Stomach (tissue), 4 donors: Measurements from ENCODE around the gene CRYBA1.

Experiments
- EP300 ChIP-seq: sonication (generic); formaldehyde crosslinking; IDR thresholded peaks from one replicate; pipeline ENCODE4 v1.6.1; 2017; ENCODE audit warnings: antibody characterized with exemption
- TF ChIP-seq, protein P1 (sequence below), 7 experiments: fragments of 450-650 bp in 4 of 7; fragments of 200-600 bp in 3 of 7; sonication (generic) in 3 of 7; IDR thresholded peaks; one replicate each; pipeline ENCODE4 v1.5.1; 2016 to 2019; ENCODE audit warnings: antibody characterized with exemption in 7 of 7, control low read depth in 2 of 7, mild to moderate bottlenecking in 1 of 7

DNA sequence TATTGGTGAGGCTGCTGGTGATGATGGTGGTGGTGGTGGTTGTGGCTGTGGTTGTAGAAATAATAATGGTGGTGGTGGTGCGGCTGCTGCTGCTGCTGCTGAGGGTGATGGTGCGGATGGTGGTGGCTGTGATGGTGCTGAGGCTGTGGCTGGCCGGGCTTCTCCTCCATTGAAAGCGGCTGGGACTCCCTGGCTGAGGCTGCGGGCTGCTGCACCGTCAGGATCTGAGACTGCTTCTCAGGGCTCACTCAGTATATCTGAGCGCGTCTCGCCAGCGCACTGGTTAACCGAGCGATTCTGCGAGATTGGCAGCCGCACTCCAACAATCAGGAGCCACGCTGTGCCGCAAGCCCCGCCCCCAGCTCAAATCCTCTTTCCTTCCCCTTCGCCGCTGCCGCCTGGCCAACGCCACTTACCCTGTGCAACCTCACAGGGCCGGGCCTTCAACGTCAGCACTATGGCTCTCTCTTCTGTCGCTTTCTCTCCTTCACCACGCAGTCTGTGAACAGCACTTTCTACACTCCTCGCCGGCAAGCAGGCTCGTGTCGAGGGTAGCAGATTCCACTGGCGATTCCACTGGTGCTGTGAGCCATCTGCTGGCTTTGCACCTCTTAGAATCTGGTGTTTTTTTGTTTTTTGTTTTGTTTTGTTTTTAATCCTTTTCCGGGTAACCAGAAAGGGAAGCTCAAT is 47.4 kb downstream of the CRYBA1 start, which contains the start of gene NUFIP2:
- TF ChIP-seq, protein P1, sequence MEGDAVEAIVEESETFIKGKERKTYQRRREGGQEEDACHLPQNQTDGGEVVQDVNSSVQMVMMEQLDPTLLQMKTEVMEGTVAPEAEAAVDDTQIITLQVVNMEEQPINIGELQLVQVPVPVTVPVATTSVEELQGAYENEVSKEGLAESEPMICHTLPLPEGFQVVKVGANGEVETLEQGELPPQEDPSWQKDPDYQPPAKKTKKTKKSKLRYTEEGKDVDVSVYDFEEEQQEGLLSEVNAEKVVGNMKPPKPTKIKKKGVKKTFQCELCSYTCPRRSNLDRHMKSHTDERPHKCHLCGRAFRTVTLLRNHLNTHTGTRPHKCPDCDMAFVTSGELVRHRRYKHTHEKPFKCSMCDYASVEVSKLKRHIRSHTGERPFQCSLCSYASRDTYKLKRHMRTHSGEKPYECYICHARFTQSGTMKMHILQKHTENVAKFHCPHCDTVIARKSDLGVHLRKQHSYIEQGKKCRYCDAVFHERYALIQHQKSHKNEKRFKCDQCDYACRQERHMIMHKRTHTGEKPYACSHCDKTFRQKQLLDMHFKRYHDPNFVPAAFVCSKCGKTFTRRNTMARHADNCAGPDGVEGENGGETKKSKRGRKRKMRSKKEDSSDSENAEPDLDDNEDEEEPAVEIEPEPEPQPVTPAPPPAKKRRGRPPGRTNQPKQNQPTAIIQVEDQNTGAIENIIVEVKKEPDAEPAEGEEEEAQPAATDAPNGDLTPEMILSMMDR (IDR thresholded peaks at IDR 0.05): peak in 1 of 7 experiments; percentile 22
- TF ChIP-seq EP300: no peak
